NCI-H748 (cell line): ENCODE measurements around the gene SNED1.

Experiments used
- DNase-seq: peaks from one replicate; lab custom pipeline; 2025; ENCODE audit not compliant: unreplicated experiment; lab: John Stamatoyannopoulos, UW

Gene SNED1

DNA sequence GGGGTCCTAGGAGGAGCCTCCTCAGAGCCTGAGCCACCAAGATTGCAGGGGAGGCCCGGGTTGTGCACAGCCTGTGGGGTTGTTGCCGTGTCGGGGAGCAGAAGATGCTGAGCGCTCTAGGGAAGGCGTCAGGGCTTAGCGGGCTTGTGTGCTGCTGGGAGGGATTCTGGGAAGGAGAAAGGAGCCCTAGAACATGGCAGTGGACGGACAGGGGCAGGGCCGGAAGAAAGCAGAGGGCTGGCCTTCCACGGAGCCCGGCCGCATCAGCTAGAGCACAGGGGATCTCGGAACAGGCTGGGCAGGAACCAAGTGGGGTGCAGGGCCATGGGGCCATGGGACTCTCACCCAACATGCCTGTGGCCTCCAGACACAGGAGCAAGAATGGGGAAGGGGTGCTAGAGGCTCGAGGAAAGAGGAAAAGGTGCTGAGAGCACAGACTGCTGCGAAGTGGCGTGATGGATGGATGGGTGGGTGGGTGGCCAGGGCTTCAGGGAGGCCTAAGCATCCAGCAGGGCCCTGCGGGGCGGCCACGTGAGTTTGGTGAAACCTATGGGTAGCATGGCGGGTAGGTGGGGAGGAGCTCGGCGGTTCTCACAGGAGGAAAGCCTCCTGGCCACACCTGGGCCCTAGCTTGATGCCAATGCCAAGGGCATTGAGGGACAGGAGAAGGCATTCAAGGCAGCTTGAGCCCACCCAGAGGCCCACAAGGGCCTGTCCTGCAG, 67.9 kb downstream of the SNED1 start:
- DNase-seq = no peak

DNA sequence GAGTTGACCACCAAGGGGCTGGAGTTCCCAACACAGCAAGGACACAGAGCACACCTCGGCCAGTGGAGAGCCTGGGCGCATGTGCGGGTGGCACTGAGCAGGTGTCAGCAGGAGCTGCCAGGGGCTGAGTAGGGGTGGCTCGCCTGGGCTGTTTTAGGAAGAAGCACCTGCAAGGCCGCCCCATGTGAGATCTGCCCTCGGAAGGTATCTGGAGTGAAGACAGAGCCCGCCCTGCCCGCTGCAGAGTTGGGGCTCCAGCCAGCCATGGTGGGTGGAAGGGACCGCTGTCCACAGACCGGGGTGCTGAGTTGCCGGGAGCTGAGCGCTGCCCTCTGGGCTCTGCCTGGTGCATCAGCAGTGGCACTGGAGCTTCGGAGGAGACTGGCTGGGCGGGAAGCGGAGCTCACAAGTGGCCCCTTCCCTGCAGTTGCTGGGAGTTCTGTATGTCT, 68.5 kb downstream of the SNED1 start:
- no peak for DNase-seq

DNA sequence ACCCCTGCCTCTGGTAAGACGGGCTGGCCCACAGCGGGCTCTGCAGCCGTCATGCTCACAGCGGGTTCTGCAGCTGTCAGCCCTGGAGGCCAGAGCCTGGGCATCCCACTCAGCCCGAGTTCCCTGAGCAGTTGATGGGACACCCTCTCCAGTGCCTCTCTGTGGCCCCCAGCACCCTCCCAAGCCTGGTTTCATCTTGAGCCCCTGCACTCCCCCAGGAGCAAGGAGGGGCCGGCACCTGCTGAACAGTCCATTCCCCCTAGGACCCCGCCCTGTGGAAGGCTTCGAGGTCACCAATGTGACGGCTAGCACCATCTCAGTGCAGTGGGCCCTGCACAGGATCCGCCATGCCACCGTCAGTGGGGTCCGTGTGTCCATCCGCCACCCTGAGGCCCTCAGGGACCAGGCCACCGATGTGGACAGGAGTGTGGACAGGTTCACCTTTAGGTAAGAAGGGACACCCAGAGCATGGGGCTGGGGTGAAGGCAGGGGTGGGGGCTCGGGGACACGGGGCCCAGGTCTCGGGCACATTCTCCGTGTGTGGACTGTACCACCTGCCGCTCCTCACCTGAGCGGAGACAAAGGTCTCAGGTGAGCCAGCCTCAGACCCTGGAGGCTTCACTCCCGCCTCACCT, 69.2 kb downstream of the SNED1 start:
- no peak for DNase-seq

DNA sequence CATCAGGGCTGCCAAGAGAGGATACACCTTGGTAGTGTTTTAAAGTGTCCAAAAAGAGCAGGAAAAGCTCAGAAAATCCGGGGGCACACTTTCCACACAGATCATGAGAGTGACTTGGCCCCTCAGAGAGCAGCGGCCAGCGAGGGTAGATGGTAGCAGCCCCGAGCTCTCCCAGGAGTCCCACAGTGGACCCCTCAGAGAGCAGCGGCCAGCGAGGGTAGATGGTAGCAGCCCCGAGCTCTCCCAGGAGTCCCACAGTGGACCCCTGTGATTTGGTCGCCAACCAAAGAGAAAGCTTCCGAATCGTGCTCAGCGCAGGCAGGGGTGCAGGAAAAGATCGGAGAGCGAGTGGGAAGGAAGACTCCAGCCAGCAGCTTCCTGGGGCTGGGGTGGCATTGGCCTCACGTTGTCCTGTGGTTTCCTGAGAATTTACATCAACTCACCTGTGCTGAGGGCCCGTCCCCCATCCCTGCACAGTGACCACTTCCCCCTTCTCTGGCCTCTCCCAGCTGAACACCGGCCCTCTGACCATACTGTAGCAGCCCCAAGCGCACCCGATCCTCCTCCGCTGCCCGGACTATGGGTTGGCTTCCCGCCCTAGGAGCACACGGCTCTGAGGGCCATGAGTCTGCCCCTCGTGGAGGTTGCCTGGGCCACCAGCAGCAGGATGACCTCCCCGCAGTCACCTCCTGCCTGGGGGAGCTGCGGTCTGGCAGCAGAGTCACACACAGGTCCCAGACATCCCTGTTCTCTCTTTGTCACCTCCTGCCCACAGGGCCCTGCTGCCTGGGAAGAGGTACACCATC, 69.9 kb downstream of the SNED1 start:
- no peak for DNase-seq

DNA sequence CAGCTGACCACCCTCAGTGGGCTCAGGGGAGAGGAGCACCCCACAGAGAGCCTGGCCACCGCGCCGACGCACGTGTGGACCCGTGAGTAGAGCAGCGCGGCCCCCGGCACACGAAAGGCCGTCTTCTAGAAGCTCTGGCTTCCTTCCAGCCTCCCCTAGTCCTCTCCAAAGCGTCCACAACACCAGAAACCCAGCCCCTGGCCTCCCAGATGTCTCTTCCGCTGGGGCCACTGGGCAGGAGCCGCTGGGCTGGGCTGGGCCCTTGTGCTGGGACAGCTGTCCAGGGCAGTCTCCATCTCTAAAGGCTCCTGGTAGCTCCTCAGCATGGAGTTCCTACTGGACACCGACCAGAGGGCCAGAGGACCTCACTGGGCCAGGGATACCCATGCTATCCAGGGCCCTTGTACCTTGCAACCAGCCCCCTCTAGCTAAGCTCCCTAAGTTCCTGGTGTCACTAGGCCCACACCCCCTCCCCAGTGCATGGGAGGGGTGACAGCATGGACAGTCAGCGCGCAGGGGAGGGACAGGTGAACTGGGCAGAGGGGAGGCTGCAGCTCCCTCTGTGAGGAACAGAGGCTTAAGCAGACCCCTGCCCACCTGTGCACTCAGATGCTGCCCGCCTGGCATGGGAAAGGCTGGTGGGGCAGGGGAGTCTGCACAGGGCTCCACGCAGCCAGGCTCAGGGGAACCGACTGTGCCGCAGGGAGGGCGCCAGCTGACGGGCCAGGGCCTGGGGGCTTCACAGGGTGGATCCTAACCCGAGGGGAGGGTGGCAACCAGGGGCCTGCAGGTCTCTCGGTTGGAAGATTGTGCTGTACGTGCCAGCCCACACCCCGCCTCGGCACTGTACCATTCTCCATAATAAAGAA, 70.8 kb downstream of the SNED1 start:
- DNase-seq = no peak

DNA sequence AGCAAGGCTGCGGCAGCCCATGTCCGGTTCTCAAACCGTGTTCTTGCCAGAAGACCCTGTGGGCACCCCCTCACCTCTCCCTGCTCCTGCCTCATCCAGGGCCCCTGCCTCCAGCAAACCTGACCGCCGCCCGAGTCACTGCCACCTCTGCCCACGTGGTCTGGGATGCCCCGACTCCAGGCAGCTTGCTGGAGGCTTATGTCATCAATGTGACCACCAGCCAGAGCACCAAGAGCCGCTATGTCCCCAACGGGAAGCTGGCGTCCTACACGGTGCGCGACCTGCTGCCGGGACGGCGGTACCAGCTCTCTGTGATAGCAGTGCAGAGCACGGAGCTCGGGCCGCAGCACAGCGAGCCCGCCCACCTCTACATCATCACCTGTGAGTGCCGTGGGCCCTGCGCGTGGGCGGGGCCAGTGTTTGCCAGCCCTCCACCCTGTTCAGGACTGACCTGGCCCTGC, 71.4 kb downstream of the SNED1 start:
- no peak for DNase-seq

DNA sequence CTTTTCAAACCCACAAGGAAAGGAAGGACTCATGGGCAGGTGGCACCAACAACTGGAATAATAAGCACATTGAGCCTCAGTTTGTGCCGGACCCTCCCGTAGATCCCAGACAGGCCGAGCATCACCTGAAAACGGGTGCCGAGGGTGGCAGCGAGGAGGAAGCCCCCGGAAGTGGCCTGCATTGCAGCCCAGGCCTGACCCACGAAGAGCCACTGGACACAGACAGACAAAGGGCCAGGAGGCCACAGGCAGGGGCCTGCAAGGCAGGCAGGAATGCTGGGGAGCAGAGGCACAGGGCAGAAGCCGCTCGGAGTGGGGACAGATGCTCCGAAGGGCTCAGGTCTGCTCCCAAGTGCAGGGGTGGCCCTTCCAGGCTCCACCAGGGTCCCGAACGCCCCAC, 71.9 kb downstream of the SNED1 start:
- DNase-seq = no peak

DNA sequence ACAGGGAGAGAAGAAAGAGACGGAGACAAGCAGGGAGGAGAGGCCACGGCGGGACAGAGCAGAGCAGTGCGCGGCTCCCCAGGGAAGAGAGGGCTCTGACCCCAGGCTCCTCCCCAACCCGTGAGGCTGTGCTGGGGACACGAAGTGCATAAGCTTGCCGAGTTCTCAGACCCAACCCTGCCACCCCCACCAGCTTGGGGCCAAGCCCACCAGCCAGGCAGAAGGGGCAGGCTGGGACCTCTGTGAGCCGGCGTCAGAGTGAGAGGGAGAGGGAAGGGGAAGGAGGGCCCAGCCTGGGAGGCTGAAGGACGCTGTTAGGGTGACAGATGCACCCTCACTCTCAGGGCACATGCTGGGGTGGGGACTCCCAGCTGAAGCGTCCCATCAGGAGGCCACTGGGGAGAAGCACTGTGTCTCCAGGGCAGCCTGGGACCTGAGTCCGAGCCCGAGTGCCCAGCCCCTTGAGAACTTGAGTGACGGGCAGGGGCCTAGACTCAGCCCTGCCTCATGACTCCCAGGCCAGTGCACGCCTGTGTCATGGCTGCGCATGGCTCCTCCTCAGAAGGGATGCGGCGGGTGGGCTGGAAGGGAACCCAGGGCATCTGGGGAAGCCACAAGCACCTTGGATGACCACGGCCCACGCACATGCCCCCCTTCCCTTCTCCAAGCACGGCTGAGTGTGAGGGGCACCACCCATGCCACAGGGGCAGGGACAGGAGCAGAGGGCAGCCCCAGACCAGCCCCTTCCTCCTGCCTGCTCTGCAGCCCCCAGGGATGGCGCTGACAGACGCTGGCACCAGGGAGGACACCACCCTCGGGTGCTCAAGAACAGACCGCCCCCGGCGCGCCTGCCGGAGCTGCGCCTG, 72.6 kb downstream of the SNED1 start:
- no peak for DNase-seq

DNA sequence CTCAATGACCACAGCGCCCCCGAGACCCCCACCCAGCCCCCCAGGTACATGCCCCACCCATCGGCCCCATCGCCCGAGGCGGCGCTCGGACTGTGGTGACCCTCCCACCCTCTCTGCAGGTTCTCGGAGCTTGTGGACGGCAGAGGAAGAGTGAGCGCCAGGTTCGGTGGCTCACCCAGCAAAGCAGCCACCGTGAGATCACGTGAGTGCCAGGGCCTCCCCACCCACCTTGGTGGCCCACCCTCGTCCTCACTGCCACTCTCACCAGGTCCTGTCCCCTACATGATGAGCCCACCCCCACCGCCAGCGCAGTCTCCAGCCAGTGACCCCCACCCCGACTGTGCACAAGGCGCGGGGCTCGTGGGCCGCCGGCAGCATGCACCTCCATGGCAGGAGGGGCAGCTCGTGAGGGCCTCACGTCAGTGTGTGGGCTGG, 73.3 kb downstream of the SNED1 start:
- DNase-seq = no peak

DNA sequence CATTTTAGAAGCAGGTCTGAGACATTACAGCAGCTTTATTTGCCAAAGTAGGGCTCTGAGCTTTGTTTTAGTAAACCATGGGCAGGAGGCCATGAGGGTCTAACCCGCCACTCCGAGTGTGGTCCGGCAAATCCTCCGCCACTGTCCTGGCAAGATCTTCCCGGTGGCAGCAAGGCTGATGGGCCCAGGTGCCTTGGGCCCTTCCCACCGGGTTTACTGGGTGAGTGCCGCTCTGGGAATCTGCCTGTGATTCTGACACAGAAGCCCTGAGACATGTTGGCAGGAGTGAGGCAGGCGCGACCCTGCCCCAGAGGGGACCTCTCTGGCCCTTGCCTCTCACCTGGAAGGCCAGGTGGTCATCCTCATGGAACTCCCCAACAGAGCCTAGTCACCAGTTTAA, 73.7 kb downstream of the SNED1 start:
- no peak for DNase-seq

DNA sequence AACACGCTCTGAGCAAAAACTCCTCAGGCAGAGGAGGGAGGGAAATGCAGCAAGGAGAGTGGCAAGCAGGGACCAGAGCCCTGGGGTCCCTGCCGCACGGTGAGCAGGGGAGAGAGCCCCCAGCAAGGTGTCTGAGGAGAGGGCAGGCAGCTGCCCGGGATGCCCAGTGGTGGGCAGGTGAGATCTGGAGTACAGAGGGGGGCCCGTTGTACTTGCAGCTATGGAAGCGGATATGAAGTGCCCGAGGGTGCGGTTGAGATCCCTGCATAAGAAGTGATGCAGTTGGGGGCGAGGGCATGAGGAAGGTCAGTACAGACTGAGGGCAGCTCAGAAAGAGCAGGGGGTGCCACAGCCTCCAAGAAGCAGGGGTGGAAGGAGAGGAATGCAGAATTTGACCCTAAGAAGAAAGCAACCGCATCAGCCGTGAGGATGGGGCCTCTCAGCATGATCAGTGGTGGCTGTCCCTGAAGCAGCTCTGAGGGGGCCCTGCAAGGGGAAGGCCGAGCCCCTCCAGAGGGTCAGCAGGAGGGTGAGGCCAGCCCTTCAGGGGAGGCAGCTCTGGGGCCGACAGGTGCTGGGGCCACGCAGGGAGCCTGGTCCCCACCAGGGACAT, 74.2 kb downstream of the SNED1 start:
- no peak for DNase-seq

DNA sequence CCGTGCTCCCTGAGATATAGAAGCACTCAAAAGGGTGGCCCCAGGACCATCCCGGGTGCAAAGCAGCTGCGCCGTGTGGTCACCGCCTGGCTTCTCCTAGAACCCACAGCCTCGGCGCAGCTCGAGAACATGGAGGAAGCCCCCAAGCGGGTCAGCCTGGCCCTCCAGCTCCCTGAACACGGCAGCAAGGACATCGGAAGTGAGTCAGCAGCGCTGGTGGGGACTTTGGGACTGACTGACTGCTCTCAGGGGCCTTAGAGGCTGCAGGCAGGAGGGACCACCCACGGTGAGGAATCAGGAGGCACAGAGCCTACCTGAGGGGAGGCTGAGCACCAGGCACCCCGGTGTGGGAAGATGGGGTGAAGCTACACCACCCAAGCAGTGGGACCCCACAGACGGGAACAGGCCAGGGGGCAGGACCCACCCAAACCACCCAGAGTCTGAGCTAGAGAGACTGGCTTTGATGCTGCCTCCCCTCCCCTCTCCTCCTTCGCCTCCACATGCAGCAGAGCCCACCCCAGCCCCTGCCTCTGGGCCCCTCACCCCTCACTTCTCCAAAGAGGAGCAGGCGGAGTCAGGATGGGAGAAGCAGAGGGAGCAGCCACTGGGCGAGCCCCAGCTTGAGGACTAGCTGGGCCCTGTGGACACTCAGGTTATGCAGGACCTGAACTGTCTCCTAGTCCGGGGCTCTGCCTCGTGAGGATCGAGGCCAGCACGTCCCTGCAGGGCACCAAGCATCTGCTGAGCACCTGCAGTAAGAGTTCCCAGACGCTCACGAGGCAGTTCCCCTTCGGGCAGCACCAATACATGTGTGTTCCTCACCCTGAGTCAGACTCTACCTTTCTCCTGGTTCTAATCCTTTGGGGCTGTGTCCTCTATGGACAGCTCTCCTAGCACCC, 75.0 kb downstream of the SNED1 start:
- DNase-seq = no peak

DNA sequence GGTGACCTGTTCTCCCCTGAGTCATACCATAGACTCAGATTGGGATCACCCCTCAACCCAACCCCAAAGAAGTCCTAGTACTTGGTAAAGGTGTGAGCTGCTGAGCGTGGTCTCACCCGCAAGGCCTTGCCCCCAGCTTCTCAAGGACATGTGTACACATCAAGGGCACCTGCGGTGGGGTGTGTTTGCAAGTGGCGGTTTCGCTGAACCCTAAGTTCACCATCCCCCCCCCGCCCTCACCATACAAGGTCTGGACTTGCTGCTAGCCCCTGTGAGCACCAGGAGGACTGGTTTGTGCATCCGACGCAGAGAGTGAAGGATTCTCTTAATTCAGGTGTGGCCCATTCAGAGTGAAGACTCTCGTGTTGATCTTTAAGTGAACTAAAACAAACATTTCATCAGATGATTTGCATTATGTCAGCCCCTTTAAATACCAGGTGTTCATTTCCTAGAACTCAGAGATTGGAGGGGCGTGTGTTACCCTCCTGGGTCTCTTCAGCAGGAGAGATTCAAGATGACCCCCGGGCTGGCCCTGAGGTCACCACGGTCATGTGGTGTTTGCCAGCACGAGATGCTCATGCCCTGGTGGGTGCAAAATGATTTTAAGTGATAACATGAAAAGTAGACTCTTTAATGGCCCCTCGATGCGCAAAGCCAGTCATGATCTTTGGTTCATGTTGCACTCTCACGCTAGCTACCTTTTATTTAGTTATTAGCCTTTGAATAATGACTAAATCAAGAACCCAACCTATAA, 75.8 kb downstream of the SNED1 start:
- DNase-seq = no peak

DNA sequence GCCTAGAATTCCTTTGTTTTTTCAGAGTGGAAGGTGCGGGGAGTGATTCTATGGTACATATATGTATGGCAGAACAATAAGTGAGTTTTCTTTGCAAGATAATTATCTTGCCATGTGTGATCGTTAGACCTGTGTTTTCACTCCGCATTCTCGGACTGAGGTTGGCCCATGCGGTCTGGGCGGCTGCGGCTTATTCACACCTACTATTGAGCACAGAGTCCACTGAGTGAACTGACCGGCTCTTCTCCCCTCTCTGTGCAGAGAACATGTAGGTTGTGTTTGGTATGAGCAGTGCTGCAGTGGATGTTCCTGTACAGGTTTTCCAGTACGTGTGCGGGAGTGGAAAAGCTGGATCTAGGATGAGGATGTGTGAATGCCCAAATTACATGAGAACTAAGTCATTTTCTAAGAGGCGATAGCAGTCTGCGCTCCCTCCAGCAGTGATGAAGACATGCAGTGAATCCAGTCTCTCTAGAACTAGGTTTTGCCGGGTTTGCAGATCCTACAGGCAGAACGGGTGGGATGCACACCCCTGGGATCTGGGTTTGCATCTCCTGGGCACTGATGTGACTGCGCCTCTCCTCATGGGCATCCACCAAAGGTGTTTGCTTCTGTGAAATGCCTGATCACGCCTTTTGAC, 76.6 kb downstream of the SNED1 start:
- DNase-seq = no peak

DNA sequence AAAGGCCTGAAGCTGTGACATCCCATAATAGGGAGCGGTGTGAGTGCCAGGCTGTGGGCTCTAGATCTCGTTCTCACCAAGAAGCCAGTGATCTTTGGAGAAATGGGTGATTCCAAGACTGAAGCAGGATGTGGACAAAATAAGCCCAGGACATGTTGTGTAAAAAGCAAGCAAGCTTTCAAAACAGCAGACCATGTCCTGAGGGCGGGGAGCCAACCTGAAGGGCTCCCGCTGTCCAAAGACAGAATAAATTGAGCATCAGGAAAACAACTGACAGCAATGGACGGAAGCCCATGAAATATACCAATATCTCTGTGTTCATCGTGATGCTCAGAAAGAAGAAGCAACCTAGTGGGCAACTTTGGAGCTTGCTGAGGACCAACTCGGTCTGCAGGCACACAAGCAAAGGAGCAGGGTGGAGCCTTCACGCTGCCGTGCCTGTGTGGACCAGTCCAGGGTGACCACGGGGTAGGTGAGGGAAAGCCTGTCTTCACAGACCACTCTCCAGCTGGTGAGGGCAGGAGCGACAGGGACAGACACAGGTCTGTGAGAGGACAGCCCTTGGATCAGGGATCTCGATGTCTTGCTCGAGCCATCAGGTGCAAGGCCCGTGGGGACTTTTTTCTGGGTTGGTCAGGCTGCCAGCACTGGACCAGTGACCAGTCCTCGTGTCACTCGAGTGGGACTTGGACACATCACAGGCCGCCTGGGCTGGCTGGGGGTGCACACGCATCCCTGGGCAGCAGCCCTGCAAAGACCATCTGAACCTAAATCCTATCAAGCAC, 82.2 kb downstream of the SNED1 start:
- no peak for DNase-seq

DNA sequence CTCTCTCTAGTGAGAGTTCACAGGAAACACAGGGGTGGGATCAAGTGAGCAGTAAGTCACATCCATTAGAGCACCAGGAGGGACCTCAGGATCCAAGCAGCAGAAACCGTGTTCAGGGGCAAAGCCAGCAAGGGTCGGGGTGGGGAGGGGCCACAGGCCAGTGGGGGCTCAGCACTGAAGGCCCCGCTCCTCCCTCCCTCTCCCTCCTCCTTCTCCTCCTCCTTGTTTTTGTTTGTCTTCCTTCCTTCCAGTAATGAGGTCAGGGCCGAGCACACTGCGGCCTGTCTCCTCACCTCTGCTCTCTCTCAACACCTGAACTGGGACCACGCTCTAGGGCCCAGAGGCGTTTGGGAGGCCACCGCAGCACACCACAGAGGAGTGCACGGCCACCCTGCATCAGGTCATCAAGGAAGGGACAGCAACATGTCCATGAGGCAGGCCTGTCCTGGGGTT, 82.8 kb downstream of the SNED1 start:
- DNase-seq = no peak
